ENCODE results near the gene DNAJB4. TPM values are rescaled to one million over a fixed set of nuclear protein-coding genes. Genes with fewer than 3 reads are reported as not detected.

The DNAJB4 gene
- total RNA-seq, 3 donors from 2014 or later (not counting 1 experiment from before 2014, with no cell fraction given): 26.8 to 30.7 (median 28.2) TPM

DNA sequence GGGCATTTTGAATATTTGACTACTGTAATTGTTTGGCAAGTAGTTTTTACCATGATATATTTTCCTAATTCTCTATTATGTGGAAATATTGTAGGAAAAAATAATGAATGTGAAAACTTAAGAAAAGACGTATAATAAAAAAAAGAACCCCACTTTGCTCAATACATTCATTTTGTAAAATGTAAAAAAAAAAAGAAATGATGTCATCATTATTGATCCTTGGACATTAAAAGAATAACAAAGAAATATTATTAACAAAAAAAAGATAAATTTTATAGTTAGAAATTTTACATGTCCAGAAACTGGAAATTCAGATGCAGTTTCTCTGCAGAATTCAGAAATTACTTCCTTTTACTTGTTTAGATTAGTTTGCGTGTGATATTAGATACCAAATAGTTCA, 46.3 kb downstream of the DNAJB4 start:
- Mint-ChIP-seq H3K27me3 (ENCODE audit: low read depth in 2 of 2) (peaks cover 22 to 24% of the 10 kb centered on the region in 2 donors), H3K27ac (no peak overlapping the region), H3K4me1 (peaks cover 0 to 6% of the 10 kb centered on the region in 2 donors), H3K36me3 (no peaks in the 10 kb centered on the region), H3K9me3 (no peaks in the 10 kb centered on the region), H3K4me3 (no peak overlapping the region)
- H3K4me3 ChIP-seq (ENCODE audit: low read length): no peak overlapping the region
- H3K4me1 ChIP-seq (ENCODE audit: control insufficient read depth, insufficient read depth, low read length): peaks cover 7% of the 10 kb centered on the region
- peaks cover 11% of the 10 kb centered on the region for H3K27me3 ChIP-seq (ENCODE audit: control insufficient read depth, insufficient read depth, low read length)
- intact Hi-C loops (cut with micrococcal nuclease): no loop called here
- TF ChIP-seq, protein P1, sequence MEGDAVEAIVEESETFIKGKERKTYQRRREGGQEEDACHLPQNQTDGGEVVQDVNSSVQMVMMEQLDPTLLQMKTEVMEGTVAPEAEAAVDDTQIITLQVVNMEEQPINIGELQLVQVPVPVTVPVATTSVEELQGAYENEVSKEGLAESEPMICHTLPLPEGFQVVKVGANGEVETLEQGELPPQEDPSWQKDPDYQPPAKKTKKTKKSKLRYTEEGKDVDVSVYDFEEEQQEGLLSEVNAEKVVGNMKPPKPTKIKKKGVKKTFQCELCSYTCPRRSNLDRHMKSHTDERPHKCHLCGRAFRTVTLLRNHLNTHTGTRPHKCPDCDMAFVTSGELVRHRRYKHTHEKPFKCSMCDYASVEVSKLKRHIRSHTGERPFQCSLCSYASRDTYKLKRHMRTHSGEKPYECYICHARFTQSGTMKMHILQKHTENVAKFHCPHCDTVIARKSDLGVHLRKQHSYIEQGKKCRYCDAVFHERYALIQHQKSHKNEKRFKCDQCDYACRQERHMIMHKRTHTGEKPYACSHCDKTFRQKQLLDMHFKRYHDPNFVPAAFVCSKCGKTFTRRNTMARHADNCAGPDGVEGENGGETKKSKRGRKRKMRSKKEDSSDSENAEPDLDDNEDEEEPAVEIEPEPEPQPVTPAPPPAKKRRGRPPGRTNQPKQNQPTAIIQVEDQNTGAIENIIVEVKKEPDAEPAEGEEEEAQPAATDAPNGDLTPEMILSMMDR (IDR thresholded peaks at IDR 0.05): no peak
- no CpG with 5 or more reads among the region's 2 CpGs for WGBS (ENCODE audit: insufficient coverage)
- H3K27ac ChIP-seq (ENCODE audit: low read length): no peak overlapping the region
- DNase-seq (no peak), ATAC-seq (no peak)
- no peaks in the 10 kb centered on the region for H3K9me3 ChIP-seq (ENCODE audit: control insufficient read depth, insufficient read depth, low read length)
- H3K36me3 ChIP-seq (ENCODE audit: control insufficient read depth, insufficient read depth, low read length): no peaks in the 10 kb centered on the region

DNA sequence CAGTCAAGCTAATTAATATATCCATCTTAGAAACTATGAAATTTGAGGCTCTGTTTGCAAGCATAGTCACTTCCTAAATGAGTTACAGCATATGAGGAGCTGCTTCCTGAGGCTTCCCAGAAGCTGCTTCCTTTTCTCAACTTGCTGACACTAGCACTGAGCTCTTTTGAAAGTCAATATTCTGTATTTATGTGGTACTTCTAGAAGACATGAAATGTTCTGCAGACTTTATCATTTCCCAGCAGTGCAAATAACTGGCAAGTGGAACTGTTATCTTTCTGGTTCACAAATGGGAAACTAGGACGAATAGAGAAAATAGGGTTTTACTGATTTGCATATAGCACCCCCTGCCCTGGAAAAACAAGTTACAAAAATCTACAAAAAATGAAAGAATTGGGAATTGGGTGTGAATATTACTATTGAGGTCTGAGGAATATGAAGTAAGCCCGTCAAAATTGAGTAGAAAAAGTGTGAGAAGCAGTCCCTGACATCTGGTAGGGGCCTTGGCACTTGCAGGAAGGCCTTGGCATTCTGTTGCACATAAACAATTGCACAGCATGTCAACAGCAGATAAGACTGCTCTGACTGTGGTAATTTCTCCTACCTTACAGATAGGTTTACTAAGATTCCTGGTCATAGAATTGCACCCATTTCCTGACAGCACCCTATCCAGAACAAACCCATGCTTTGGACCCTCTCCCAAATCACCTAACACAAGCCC, 48.1 kb downstream of the DNAJB4 start:
- H3K4me1 ChIP-seq (ENCODE audit: control insufficient read depth, insufficient read depth, low read length): no peaks in the 10 kb centered on the region
- DNase-seq (no peak), ATAC-seq (no peak)
- no peak overlapping the region for H3K27ac ChIP-seq (ENCODE audit: low read length)
- intact Hi-C loops (cut with micrococcal nuclease): no loop called here
- peaks cover 3% of the 10 kb centered on the region for H3K27me3 ChIP-seq (ENCODE audit: control insufficient read depth, insufficient read depth, low read length)
- no peaks in the 10 kb centered on the region for H3K9me3 ChIP-seq (ENCODE audit: control insufficient read depth, insufficient read depth, low read length)
- TF ChIP-seq, protein P1 (IDR thresholded peaks at IDR 0.05): no peak
- no peak overlapping the region for H3K4me3 ChIP-seq (ENCODE audit: low read length)
- H3K27ac Mint-ChIP-seq: no peak overlapping the region
- H3K36me3 Mint-ChIP-seq: no peaks in the 10 kb centered on the region
- 57% methylated on average over 1 of the region's 2 CpGs for WGBS (ENCODE audit: insufficient coverage)
- H3K9me3 Mint-ChIP-seq: no peaks in the 10 kb centered on the region
- H3K4me1 Mint-ChIP-seq: no peaks in the 10 kb centered on the region
- no peak overlapping the region for H3K4me3 Mint-ChIP-seq
- H3K36me3 ChIP-seq (ENCODE audit: control insufficient read depth, insufficient read depth, low read length): no peaks in the 10 kb centered on the region
- H3K27me3 Mint-ChIP-seq (ENCODE audit: low read depth in 2 of 2): peaks cover 10 to 14% of the 10 kb centered on the region in 2 donors

DNA sequence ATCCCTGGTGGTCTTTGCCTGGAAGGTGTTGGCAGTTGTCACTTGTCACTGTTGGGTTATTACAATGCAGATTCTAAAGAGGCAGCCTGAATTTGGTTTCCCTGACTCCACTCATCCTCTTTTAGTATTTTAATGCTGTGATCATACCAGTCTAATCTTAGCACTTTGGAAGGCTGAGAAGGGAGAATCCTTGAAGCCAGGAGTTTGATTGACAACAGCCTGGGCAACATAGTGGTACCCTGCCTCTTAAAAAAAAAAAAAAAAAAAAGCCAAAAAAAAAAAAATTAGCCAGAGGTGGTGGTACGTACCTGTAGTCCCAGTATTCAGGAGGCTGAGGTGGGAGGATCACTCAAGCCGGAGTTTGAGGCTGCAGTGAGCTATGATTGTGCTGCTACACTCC, 48.8 kb downstream of the DNAJB4 start:
- intact Hi-C loops (cut with micrococcal nuclease): no loop called here
- TF ChIP-seq, protein P1 (IDR thresholded peaks at IDR 0.05): no peak
- Histone ChIP-seq H3K9me3 (ENCODE audit: control insufficient read depth, insufficient read depth, low read length) (no peaks in the 10 kb centered on the region), H3K4me3 (ENCODE audit: low read length) (no peak overlapping the region), H3K36me3 (ENCODE audit: control insufficient read depth, insufficient read depth, low read length) (no peaks in the 10 kb centered on the region), H3K27ac (ENCODE audit: low read length) (no peak overlapping the region), H3K27me3 (ENCODE audit: control insufficient read depth, insufficient read depth, low read length) (peaks cover 4% of the 10 kb centered on the region), H3K4me1 (ENCODE audit: control insufficient read depth, insufficient read depth, low read length) (no peaks in the 10 kb centered on the region)
- Mint-ChIP-seq H3K36me3 (no peaks in the 10 kb centered on the region), H3K27me3 (ENCODE audit: low read depth in 2 of 2) (peaks cover 4 to 8% of the 10 kb centered on the region in 2 donors), H3K4me3 (no peak overlapping the region), H3K27ac (no peak overlapping the region), H3K4me1 (no peaks in the 10 kb centered on the region), H3K9me3 (no peaks in the 10 kb centered on the region)
- ATAC-seq: no peak
- 100% methylated on average over 2 of the region's 2 CpGs for WGBS (ENCODE audit: insufficient coverage)
- no peak for DNase-seq

DNA sequence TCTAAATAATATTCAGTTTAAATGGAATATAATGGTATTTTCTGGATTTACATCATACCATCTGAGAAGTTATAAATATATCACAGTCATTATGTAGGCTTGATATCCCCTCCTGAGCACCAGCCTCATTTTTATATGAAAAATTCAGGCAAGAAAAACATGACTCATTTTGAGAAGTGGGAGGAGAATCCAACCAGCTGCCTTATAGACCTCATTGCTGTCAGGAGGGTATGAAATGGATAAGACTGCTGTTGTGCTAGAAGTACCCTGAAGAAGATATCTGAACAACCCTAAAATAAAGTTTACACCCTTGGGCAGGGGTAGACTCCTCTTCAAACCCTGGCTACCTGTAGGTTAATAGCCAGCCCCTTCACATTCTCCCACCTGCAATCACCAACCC, 49.8 kb downstream of the DNAJB4 start:
- Histone ChIP-seq H3K27ac (ENCODE audit: low read length) (no peak overlapping the region), H3K27me3 (ENCODE audit: control insufficient read depth, insufficient read depth, low read length) (peaks cover 4% of the 10 kb centered on the region)
- intact Hi-C loops (cut with micrococcal nuclease): no loop called here

More for the DNA sequence above, 49.8 kb downstream of the DNAJB4 start:
- Mint-ChIP-seq H3K36me3 (no peaks in the 10 kb centered on the region), H3K4me3 (no peak overlapping the region), H3K9me3 (no peaks in the 10 kb centered on the region), H3K4me1 (no peaks in the 10 kb centered on the region), H3K27ac (no peak overlapping the region), H3K27me3 (ENCODE audit: low read depth in 2 of 2) (peaks cover 9 to 10% of the 10 kb centered on the region in 2 donors)
- ATAC-seq (no peak), DNase-seq (no peak)
- Histone ChIP-seq H3K4me3 (ENCODE audit: low read length) (no peak overlapping the region), H3K4me1 (ENCODE audit: control insufficient read depth, insufficient read depth, low read length) (no peaks in the 10 kb centered on the region), H3K36me3 (ENCODE audit: control insufficient read depth, insufficient read depth, low read length) (no peaks in the 10 kb centered on the region), H3K9me3 (ENCODE audit: control insufficient read depth, insufficient read depth, low read length) (no peaks in the 10 kb centered on the region)
- TF ChIP-seq, protein P1 (IDR thresholded peaks at IDR 0.05): no peak
